OCI-LY1 (cell line): Measurements from ENCODE around the gene TMEM229B.

Experiments used
- H2AFZ ChIP-seq: fragments of 200-600 bp; sonication (generic), shearing (Covaris generic); 2 replicates; pipeline ENCODE4 v1.6.0; 2014; ENCODE audit warnings: antibody characterized with exemption, mild to moderate bottlenecking, low read length
- H3F3A ChIP-seq: fragments of 200-600 bp; sonication (generic), shearing (Covaris generic); 2 replicates; pipeline ENCODE4 v1.6.0; 2014; ENCODE audit warnings: mild to moderate bottlenecking, antibody characterized with exemption, low read length, moderate library complexity; ENCODE audit not compliant: insufficient read depth
- H3K27ac ChIP-seq: fragments of 200-600 bp; sonication (generic); 2 replicates; pipeline ENCODE4 v1.5.1; 2014; ENCODE audit warnings: low read length, mixed run types, mild to moderate bottlenecking, low read depth; ENCODE audit not compliant: poor library complexity, severe bottlenecking
- H3K27me3 ChIP-seq: fragments of 200-600 bp; sonication (generic); 2 replicates; pipeline ENCODE4 v1.6.0; 2014; ENCODE audit warnings: antibody characterized with exemption, mild to moderate bottlenecking, low read length, moderate library complexity; ENCODE audit not compliant: insufficient read depth
- H3K36me3 ChIP-seq: fragments of 200-600 bp; sonication (generic); 2 replicates; pipeline ENCODE4 v1.6.1; 2014; ENCODE audit warnings: mild to moderate bottlenecking, antibody characterized with exemption, low read length, moderate library complexity, mixed read lengths; ENCODE audit not compliant: insufficient read depth
- H3K4me1 ChIP-seq: fragments of 200-600 bp; sonication (generic); 2 replicates; pipeline ENCODE4 v1.5.1; 2014; ENCODE audit warnings: mild to moderate bottlenecking, low read length, moderate library complexity; ENCODE audit not compliant: insufficient read depth, severe bottlenecking
- H3K4me2 ChIP-seq: fragments of 200-600 bp; sonication (generic), shearing (Covaris generic); 2 replicates; pipeline ENCODE4 v1.6.1; 2014; ENCODE audit warnings: low read length
- H3K4me3 ChIP-seq: fragments of 200-600 bp; sonication (generic); 2 replicates; pipeline ENCODE4 v1.5.1; 2014; ENCODE audit warnings: low read length, low read depth, mild to moderate bottlenecking, mixed read lengths; ENCODE audit not compliant: poor library complexity, severe bottlenecking
- H3K79me2 ChIP-seq: fragments of 200-600 bp; shearing (Covaris generic); 2 replicates; pipeline ENCODE4 v1.6.1; 2016; ENCODE audit warnings: mixed run types, low read length, mixed read lengths; ENCODE audit not compliant: insufficient read depth
- H3K9ac ChIP-seq: fragments of 200-600 bp; sonication (generic), shearing (Covaris generic); 2 replicates; pipeline ENCODE4 v1.6.1; 2014; ENCODE audit warnings: mild to moderate bottlenecking, low read length, mixed read lengths
- H3K9me2 ChIP-seq: fragments of 200-600 bp; sonication (generic), shearing (Covaris generic); 2 replicates; pipeline ENCODE4 v1.6.1; 2014; ENCODE audit warnings: low read depth, mild to moderate bottlenecking, low read length, mixed read lengths
- H3K9me3 ChIP-seq: fragments of 200-600 bp; shearing (Covaris generic); 2 replicates; pipeline ENCODE4 v1.6.1; 2014; ENCODE audit warnings: low read length, mixed read lengths
- H4K20me1 ChIP-seq: fragments of 200-600 bp; sonication (generic), shearing (Covaris generic); 2 replicates; pipeline ENCODE4 v1.6.0; 2016; ENCODE audit warnings: mild to moderate bottlenecking, low read length; ENCODE audit not compliant: insufficient read depth
- EZH2 ChIP-seq: fragments of 200-600 bp; sonication (generic), shearing (Covaris generic); IDR thresholded peaks from 2 replicates; pipeline ENCODE4 v1.8.0; 2017; ENCODE audit warnings: borderline replicate concordance, mixed run types, mild to moderate bottlenecking, antibody characterized with exemption, low read length, moderate library complexity, mixed read lengths
- TF ChIP-seq, protein P1 (sequence below): fragments of 200-600 bp; sonication (generic), shearing (Covaris generic); IDR thresholded peaks from 2 replicates; pipeline ENCODE4 v1.5.1; 2017; ENCODE audit warnings: mild to moderate bottlenecking, antibody characterized with exemption, low read length, moderate library complexity, mixed read lengths

TMEM229B gene

GRCh38 chr14:67440513-67440912 lies 48.0 kb downstream of the TMEM229B start:
- H3K4me2 ChIP-seq: no peak overlapping the region
- TF ChIP-seq, protein P1, sequence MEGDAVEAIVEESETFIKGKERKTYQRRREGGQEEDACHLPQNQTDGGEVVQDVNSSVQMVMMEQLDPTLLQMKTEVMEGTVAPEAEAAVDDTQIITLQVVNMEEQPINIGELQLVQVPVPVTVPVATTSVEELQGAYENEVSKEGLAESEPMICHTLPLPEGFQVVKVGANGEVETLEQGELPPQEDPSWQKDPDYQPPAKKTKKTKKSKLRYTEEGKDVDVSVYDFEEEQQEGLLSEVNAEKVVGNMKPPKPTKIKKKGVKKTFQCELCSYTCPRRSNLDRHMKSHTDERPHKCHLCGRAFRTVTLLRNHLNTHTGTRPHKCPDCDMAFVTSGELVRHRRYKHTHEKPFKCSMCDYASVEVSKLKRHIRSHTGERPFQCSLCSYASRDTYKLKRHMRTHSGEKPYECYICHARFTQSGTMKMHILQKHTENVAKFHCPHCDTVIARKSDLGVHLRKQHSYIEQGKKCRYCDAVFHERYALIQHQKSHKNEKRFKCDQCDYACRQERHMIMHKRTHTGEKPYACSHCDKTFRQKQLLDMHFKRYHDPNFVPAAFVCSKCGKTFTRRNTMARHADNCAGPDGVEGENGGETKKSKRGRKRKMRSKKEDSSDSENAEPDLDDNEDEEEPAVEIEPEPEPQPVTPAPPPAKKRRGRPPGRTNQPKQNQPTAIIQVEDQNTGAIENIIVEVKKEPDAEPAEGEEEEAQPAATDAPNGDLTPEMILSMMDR: no peak
- H3F3A ChIP-seq: no peaks in the 10 kb centered on the region
- H3K4me1 ChIP-seq: no peaks in the 10 kb centered on the region
- H3K79me2 ChIP-seq: no peaks in the 10 kb centered on the region
- H3K9me3 ChIP-seq: no peaks in the 10 kb centered on the region
- no peaks in the 10 kb centered on the region; the same call in 1 of the 2 replicates for H3K27me3 ChIP-seq
- H3K27ac ChIP-seq: no peak overlapping the region
- no peaks in the 10 kb centered on the region for H3K36me3 ChIP-seq
- no peak overlapping the region for H3K9ac ChIP-seq
- no peak overlapping the region for H2AFZ ChIP-seq
- H3K4me3 ChIP-seq: no peak overlapping the region
- H4K20me1 ChIP-seq: no peaks in the 10 kb centered on the region
- H3K9me2 ChIP-seq: no peaks in the 10 kb centered on the region

- no peak for TF ChIP-seq EZH2
- TF ChIP-seq, protein P1: no peak
- H3K27ac ChIP-seq: no peak overlapping the region
Measured at GRCh38 chr14:67438969-67439368, 49.6 kb downstream of the TMEM229B start.

DNA sequence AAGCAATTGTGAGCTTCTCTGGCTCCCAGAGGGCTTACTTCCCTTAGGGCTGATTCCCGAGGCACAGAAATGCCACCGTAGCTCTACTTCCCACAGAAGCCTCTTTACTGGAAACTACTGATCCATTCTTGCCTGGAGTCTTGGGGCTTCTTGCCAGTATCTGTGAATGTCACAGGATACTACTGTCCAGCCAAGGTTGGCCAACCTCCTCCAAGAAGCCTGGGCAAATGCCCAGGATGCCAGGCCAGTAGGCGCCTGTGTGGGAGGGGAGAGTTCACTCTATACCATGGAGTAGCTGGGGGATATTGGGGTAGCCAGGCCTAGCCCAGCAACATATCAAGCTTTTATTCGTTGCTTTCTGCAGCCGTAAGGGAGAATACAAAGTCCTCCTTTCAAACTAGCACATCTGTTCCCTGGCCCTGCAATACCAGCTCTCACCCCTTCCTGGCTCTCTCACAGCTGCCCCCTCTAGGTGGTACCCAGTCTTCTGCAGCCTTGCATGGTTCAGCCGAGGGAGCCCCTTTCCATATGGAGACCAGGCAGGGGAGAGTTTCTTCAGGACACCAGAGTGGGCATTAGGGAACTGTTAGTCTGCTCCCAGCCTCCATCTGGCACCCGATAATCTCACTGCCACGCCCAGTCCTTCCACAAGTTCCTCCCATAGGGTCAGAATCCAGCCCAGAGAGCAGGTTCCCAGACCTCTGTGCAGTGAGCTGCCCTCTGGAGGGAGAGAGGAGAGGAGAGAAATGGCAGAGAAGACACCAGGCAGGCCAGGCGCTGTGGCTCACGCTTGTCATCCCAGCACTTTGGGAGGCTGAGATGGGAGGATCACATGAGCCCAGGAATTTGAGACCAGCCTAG lies 52.3 kb downstream of the TMEM229B start:
- Histone ChIP-seq H4K20me1 (no peaks in the 10 kb centered on the region), H2AFZ (no peak overlapping the region), H3F3A (no peaks in the 10 kb centered on the region), H3K4me2 (no peak overlapping the region), H3K27me3 (no peaks in the 10 kb centered on the region; the same call in 1 of the 2 replicates), H3K4me1 (no peaks in the 10 kb centered on the region), H3K36me3 (no peaks in the 10 kb centered on the region), H3K4me3 (no peak overlapping the region), H3K9me3 (no peaks in the 10 kb centered on the region), H3K9me2 (no peaks in the 10 kb centered on the region), H3K79me2 (no peaks in the 10 kb centered on the region), H3K9ac (no peak overlapping the region), H3K27ac (no peak overlapping the region)
- TF ChIP-seq EZH2: no peak
- TF ChIP-seq, protein P1: no peak

More at GRCh38 chr14:67438969-67439368, 49.6 kb downstream of the TMEM229B start:
- Histone ChIP-seq H3K36me3 (no peaks in the 10 kb centered on the region), H3K4me3 (no peak overlapping the region), H4K20me1 (no peaks in the 10 kb centered on the region), H3K27me3 (no peaks in the 10 kb centered on the region; the same call in 1 of the 2 replicates), H3K9me2 (no peaks in the 10 kb centered on the region), H3K9ac (no peak overlapping the region), H3K79me2 (no peaks in the 10 kb centered on the region), H3K4me1 (no peaks in the 10 kb centered on the region), H3K4me2 (no peak overlapping the region), H3K9me3 (no peaks in the 10 kb centered on the region), H3F3A (no peaks in the 10 kb centered on the region), H2AFZ (no peak overlapping the region)
